HepG2 (cell line): ENCODE results near the gene DZIP1L. TPM values are rescaled to one million over a fixed set of nuclear protein-coding genes. Genes with fewer than 3 reads are reported as not detected.

Experiments used
- ATAC-seq: fragments of 200-7000 bp; cut with Tn5 transposase; 3 replicates; pipeline ENCODE4 v1.9.1; 2020; ENCODE audit warnings: mild to moderate bottlenecking, moderate library complexity
- BruUV-seq: library from RNA; stranded (reverse); fragments of 400-500 nt; replicated peaks from 2 replicates; lab custom pipeline; 2021; lab: Mats Ljungman, UMichigan
- CTCF ChIA-PET: fragments of 300-600 bp; formaldehyde crosslinking; extraction: SDS; loops from one replicate; lab custom pipeline; 2021; ENCODE audit warnings: low total read pairs, inconsistent platforms, low intra/inter-chr PET ratio; lab: Yijun Ruan, JAX
- POLR2A ChIA-PET: fragments of 350-600 bp; sonication (Branson Sonifier 250); formaldehyde crosslinking; loops from one replicate; lab custom pipeline; 2020; ENCODE audit warnings: antibody characterized with exemption, inconsistent platforms; lab: Yijun Ruan, JAX
- DNase-seq: peaks from one replicate; pipeline ENCODE4 v3.0.0-alpha.2; 2015; ENCODE audit warnings: low spot score
- FAIRE-seq: peaks from 3 replicates; lab custom pipeline; 2011; peaks lifted over from hg19 to GRCh38; lab: Jason Lieb, UNC
- H2AFZ ChIP-seq: one replicate; pipeline ENCODE4 v1.6.1; 2011; ENCODE audit warnings: low read length, inconsistent platforms
- H3K27ac ChIP-seq: fragments of 300-600 bp; 3 replicates; pipeline ENCODE4 v1.8.0; 2011; ENCODE audit warnings: mixed run types, mild to moderate bottlenecking, mixed read lengths, low read length, inconsistent platforms; ENCODE audit not compliant: insufficient read depth; ENCODE audit errors: extremely low read length
- H3K27me3 ChIP-seq, 2 experiments: fragments of 200-600 bp in 1 of 2; 2 replicates in 1 of 2; 3 replicates in 1 of 2; pipeline versions ENCODE4 v1.6.0 to v1.8.0; 2011; ENCODE audit warnings: low read length in 2 of 2, mild to moderate bottlenecking in 2 of 2, moderate library complexity in 2 of 2, inconsistent platforms in 1 of 2; ENCODE audit not compliant: insufficient read depth in 2 of 2, control insufficient read depth in 1 of 2
- H3K36me3 ChIP-seq, 2 experiments: fragments of 200-600 bp in 1 of 2; replicated peaks in 1 of 2; 2 replicates in 1 of 2; 3 replicates in 1 of 2; pipeline versions ENCODE4 v1.5.1 to v1.8.0; 2011; ENCODE audit warnings: low read length in 2 of 2, inconsistent platforms in 1 of 2; ENCODE audit not compliant: insufficient read depth in 2 of 2, control insufficient read depth in 1 of 2
- H3K4me1 ChIP-seq: 2 replicates; pipeline ENCODE4 v1.5.1; 2012; ENCODE audit warnings: low read length, inconsistent platforms; ENCODE audit not compliant: insufficient read depth
- H3K4me2 ChIP-seq: 2 replicates; pipeline ENCODE4 v1.6.0; 2011; ENCODE audit warnings: low read depth, low read length, inconsistent platforms
- H3K4me3 ChIP-seq, 3 experiments: fragments of 200-600 bp in 1 of 3; sonication (generic), shearing (Covaris generic) in 1 of 3; replicated peaks in 1 of 3; 2 replicates each; pipeline ENCODE4 v1.5.1; 2011 to 2016; ENCODE audit warnings: low read length in 3 of 3, inconsistent platforms in 2 of 3, low read depth in 2 of 3, mild to moderate bottlenecking in 2 of 3, control low read depth in 1 of 3, mixed read lengths in 1 of 3; ENCODE audit not compliant: insufficient read depth in 1 of 3
- H3K79me2 ChIP-seq: one replicate; pipeline ENCODE4 v1.6.1; 2011; ENCODE audit warnings: low read length, inconsistent platforms; ENCODE audit not compliant: insufficient read depth
- H3K9ac ChIP-seq: 2 replicates; pipeline ENCODE4 v1.6.0; 2011; ENCODE audit warnings: mild to moderate bottlenecking, low read depth, low read length, inconsistent platforms; ENCODE audit not compliant: insufficient read depth
- H3K9me3 ChIP-seq: 2 replicates; pipeline ENCODE4 v1.5.1; 2012; ENCODE audit warnings: mild to moderate bottlenecking, low read length
- H4K20me1 ChIP-seq: 2 replicates; pipeline ENCODE4 v1.6.0; 2011; ENCODE audit warnings: inconsistent platforms, mild to moderate bottlenecking, low read length, moderate library complexity; ENCODE audit not compliant: insufficient read depth
- AKNA ChIP-seq: sonication (generic); formaldehyde crosslinking; IDR thresholded peaks from 2 replicates; pipeline ENCODE4 v1.4.0; 2020; ENCODE audit warnings: missing genetic modification reagents, borderline replicate concordance
- FOXK2 ChIP-seq: fragments of 450-650 bp; IDR thresholded peaks from 2 replicates; pipeline ENCODE4 v1.6.1; 2016
- POLR2AphosphoS5 ChIP-seq: IDR thresholded peaks from 2 replicates; pipeline ENCODE4 v1.6.1; 2012; ENCODE audit warnings: low read depth, low read length
- TCF7L2 ChIP-seq: IDR thresholded peaks from 2 replicates; pipeline ENCODE4 v1.6.1; 2011; ENCODE audit warnings: mild to moderate bottlenecking, low read depth, low read length, moderate library complexity
- WGBS: methylation state at CpG from one replicate; pipeline ENCODE4 v1.1.6; 2017; ENCODE audit warnings: low lambda C conversion rate; 5-methylcytosine and 5-hydroxymethylcytosine counted together
- in situ Hi-C: cut with HindIII; loops from 2 replicates; pipeline ENCODE4 v1.10.0; 2017; ENCODE audit warnings: low pct_unique_long_range_greater_than_20kb; ENCODE audit not compliant: extremely low pct_ligation_motif_present
- intact Hi-C: fragments of 100-400 bp; cut with micrococcal nuclease; formaldehyde crosslinking; loops from one replicate; pipeline ENCODE4 v1.10.0; 2022; ENCODE audit not compliant: unreplicated experiment
- polyA plus RNA-seq, 8 experiments: library from polyadenylated mRNA; depleted of rRNA in 3 of 8; stranded (reverse) in 7 of 8; unstranded in 1 of 8; fragments of >200 nt; fragmentation: Illumina TruSeq in 4 of 8; extraction: Trizol in 4 of 8; gene quantifications; 2 replicates each; pipeline versions ENCODE4 v1.2.1 to v1.2.3, GENCODE V29; 2011 to 2016; ENCODE audit warnings: low read depth in 4 of 8, missing spikeins in 1 of 8, mixed read lengths in 1 of 8; ENCODE audit not compliant: insufficient read depth in 1 of 8
- total RNA-seq, 5 experiments: library from RNA; depleted of rRNA; stranded (reverse); fragments of >200 nt; fragmentation: Illumina TruSeq; extraction: Trizol; gene quantifications; 2 replicates each; pipeline ENCODE4 v1.2.3, GENCODE V29; 2016; ENCODE audit warnings: low read depth in 1 of 5

The DZIP1L gene
- total and polyA plus RNA-seq, 2 of the 13 experiments (the other 11 are each of a cell fraction or from before 2014, with no cell fraction given) = 0.90 to 1.2 TPM

GRCh38 chr3:138032567-138032966 is 82.8 kb downstream of the DZIP1L start:
- ChIA-PET CTCF (no interaction called here), POLR2A (no interaction called here)
- DNase-seq (no peak), FAIRE-seq (no peak), ATAC-seq (no peak)
- TF ChIP-seq FOXK2 (no peak), POLR2AphosphoS5 (no peak), TCF7L2 (no peak), AKNA (CRISPR knock-in tag) (no peak)
- BruUV-seq = no TSS peak
- no peaks in the 10 kb centered on the region for H4K20me1 ChIP-seq
- H3K79me2 ChIP-seq = no peaks in the 10 kb centered on the region
- no peaks in the 10 kb centered on the region for H3K9me3 ChIP-seq
- no peaks in the 10 kb centered on the region; a peak in 1 of 5 replicates for H3K27me3 ChIP-seq
- H2AFZ ChIP-seq = no peak overlapping the region
- no peak overlapping the region for H3K4me3 ChIP-seq
- no peaks in the 10 kb centered on the region for H3K36me3 ChIP-seq
- H3K4me2 ChIP-seq = no peak overlapping the region
- 37% methylated on average over 3 of the region's 3 CpGs for WGBS
- intact Hi-C loops (no loop called here), in situ Hi-C loops (no loop called here)
- H3K4me1 ChIP-seq = no peaks in the 10 kb centered on the region
- no peak overlapping the region for H3K27ac ChIP-seq
- no peak overlapping the region for H3K9ac ChIP-seq
